HG03354 (cell line): ENCODE data around the gene LRRC17.
"Not testable (repeated sequence)": the region's sequence is repeated elsewhere in the genome, so short reads cannot be mapped to it uniquely, and the experiment has no call there.

Source experiments
- ATAC-seq: cut with Tn5 transposase; IDR thresholded peaks from one replicate; pipeline ENCODE4 v1.9.1; 2021; ENCODE audit warnings: mild to moderate bottlenecking; ENCODE audit not compliant: unreplicated experiment, poor library complexity, severe bottlenecking

Gene LRRC17

GRCh38 chr7:102935450-102936115 lies 22.8 kb downstream of the LRRC17 start:
- no peak for ATAC-seq

GRCh38 chr7:102938679-102939078 lies 25.9 kb downstream of the LRRC17 start:
- ATAC-seq = no peak

- no peak for ATAC-seq
These were observed 29.5 kb downstream of the LRRC17 start for GRCh38 chr7:102942181-102942866.

- no peak for ATAC-seq
These were observed 30.1 kb downstream of the LRRC17 start for GRCh38 chr7:102942868-102943267.

GRCh38 chr7:102943423-102944169 lies 30.8 kb downstream of the LRRC17 start:
- no peak for ATAC-seq

- no peak for ATAC-seq
These were observed 31.4 kb downstream of the LRRC17 start for GRCh38 chr7:102944241-102944640.

- ATAC-seq = no peak
These were observed 39.0 kb downstream of the LRRC17 start for GRCh38 chr7:102951839-102952238.

GRCh38 chr7:102953406-102953805 lies 40.6 kb downstream of the LRRC17 start:
- ATAC-seq = no peak

GRCh38 chr7:102954359-102954758 lies 41.6 kb downstream of the LRRC17 start:
- not testable (repeated sequence) for ATAC-seq

- not testable (repeated sequence) for ATAC-seq
These were observed 45.2 kb downstream of the LRRC17 start for GRCh38 chr7:102958004-102958403.

- not testable (repeated sequence) for ATAC-seq
These were observed 49.2 kb downstream of the LRRC17 start for GRCh38 chr7:102961993-102962392.

GRCh38 chr7:102966465-102966864 lies 53.7 kb downstream of the LRRC17 start:
- ATAC-seq = no peak

- ATAC-seq = no peak
These were observed 55.0 kb downstream of the LRRC17 start for GRCh38 chr7:102967798-102968197.

GRCh38 chr7:102973096-102973802 lies 60.4 kb downstream of the LRRC17 start:
- ATAC-seq = no peak

- ATAC-seq = no peak
These were observed 61.8 kb downstream of the LRRC17 start for GRCh38 chr7:102974366-102975236.

GRCh38 chr7:102975854-102976253 lies 63.1 kb downstream of the LRRC17 start:
- no peak for ATAC-seq

GRCh38 chr7:102976493-102976892 lies 63.7 kb downstream of the LRRC17 start:
- ATAC-seq = no peak

- ATAC-seq = not testable (repeated sequence)
These were observed 64.8 kb downstream of the LRRC17 start for GRCh38 chr7:102977586-102977985.

- no peak for ATAC-seq
These were observed 65.5 kb downstream of the LRRC17 start for GRCh38 chr7:102978284-102978683.
